ENCODE results near the gene ALKBH5. TPM values are rescaled to one million over a fixed set of nuclear protein-coding genes. Genes with fewer than 3 reads are reported as not detected.

The ALKBH5 gene
- total and polyA plus RNA-seq, 2 of the 8 experiments (the other 6 are each of a cell fraction or from before 2014, with no cell fraction given): 63.7 to 86.4 TPM

DNA sequence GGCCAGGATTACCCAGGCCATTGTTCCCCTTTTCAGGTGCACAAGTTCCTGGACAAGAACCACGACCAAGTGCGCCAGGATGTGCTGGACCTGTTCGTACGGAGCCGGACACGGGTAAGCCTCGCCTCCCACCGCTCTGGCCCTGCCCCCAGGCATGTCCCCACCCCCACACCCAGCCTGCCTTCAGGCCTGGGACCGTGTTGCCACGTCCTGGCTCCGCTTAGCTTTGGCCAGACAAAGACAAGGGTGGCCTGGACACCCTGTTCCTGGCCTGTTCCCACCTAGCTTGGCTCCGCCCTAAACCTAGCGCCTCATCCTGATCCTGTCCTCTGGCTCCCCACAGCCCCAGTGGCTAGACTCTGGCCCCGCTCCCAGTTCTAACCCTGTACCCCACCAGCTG lies 44.1 kb upstream of the ALKBH5 start:
- H2BK12ac ChIP-seq (ENCODE audit: low read depth, low read length): no peak overlapping the region
- H3K9me3 ChIP-seq (ENCODE audit: insufficient read depth in 2 of 2, low read depth in 1 of 2, low read length in 1 of 2): no peaks in the 10 kb centered on the region
- 85% methylated on average over 10 of the region's 14 CpGs; no CpG with 5 or more reads in 1 of the 2 experiments for WGBS, 2 experiments (ENCODE audit: extremely low coverage in 1 of 2, insufficient coverage in 1 of 2, insufficient read length in 1 of 2, insufficient replicate concordance in 2 of 2, low coverage in 1 of 2, low lambda C conversion rate in 2 of 2, missing lambda C conversion rate in 1 of 2)
- 0 out of 2 replicates have a peak overlapping the region, but pooled peaks have one; percentile 61 for H2BK15ac ChIP-seq (ENCODE audit: low read length)
- H2BK120ac ChIP-seq (replicated peaks; ENCODE audit: low read depth, low read length): no peak overlapping the region
- no peak overlapping the region for H3K56ac ChIP-seq (replicated peaks; ENCODE audit: insufficient read length, low read depth, low read length)
- H3K27me3 ChIP-seq (replicated peaks in 1 of 4; ENCODE audit: control insufficient read depth in 3 of 4, extremely low read depth in 1 of 4, insufficient read depth in 3 of 4, low read length in 3 of 4): no peaks in the 10 kb centered on the region; a peak in 2 of 7 replicates
- no peak overlapping the region for H3K14ac ChIP-seq (ENCODE audit: insufficient read length)
- no peak overlapping the region for H4K91ac ChIP-seq (replicated peaks; ENCODE audit: insufficient read length, low read length)
- H3K18ac ChIP-seq (ENCODE audit: extremely low read depth, low read length): no peak overlapping the region
- H3K9ac ChIP-seq (replicated peaks in 1 of 4; ENCODE audit: extremely low read depth in 1 of 4, low read depth in 3 of 4, low read length in 3 of 4): no peak overlapping the region
- CTCF ChIA-PET (ENCODE audit: partially characterized antibody): interaction anchor here (0.6 to 10.9 kb wide), 17 partner anchors 9 to 183 kb away, joined by 3 to 141 read pairs (median 9); partner anchors contain the start of gene ALKBH5
- H2BK20ac ChIP-seq (ENCODE audit: low read length): no peak overlapping the region
- POLR2A ChIA-PET (ENCODE audit: partially characterized antibody): interaction anchor here (1.2 to 2.9 kb wide), 4 partner anchors 35 to 61 kb away, joined by 3 to 10 read pairs (median 4); partner anchors contain the start of gene ALKBH5
- no peak overlapping the region for H2BK5ac ChIP-seq (ENCODE audit: low read depth, low read length)
- no peak overlapping the region for H3K4me2 ChIP-seq (ENCODE audit: insufficient read depth in 1 of 2, low read depth in 2 of 2, low read length in 2 of 2)
- no peak overlapping the region for H3K23ac ChIP-seq (ENCODE audit: insufficient read length)
- H3K79me1 ChIP-seq (ENCODE audit: low read depth, low read length): no peaks in the 10 kb centered on the region
- no peak overlapping the region for H3K4me3 ChIP-seq (ENCODE audit: extremely low read depth in 1 of 4, insufficient read depth in 2 of 4, low read depth in 3 of 4, low read length in 4 of 4)
- DNase-seq (ENCODE audit: low read depth in 1 of 2, low spot score in 2 of 2) (no peak), FAIRE-seq (no peak)
- peaks cover 0 to 16% (median 6%) of the 10 kb centered on the region in 4 experiments; a peak in 5 of 7 replicates for H3K4me1 ChIP-seq (replicated peaks in 1 of 4; ENCODE audit: control insufficient read depth in 3 of 4, insufficient read depth in 4 of 4, low read length in 3 of 4)
- no peaks in the 10 kb centered on the region for H3K23me2 ChIP-seq (ENCODE audit: low read depth, low read length)
- no peak overlapping the region for H4K5ac ChIP-seq (ENCODE audit: insufficient read length, low read depth, low read length)
- H4K8ac ChIP-seq (ENCODE audit: extremely low read depth, insufficient read depth, low read length): no peak overlapping the region
- H3K27ac ChIP-seq (ENCODE audit: low read depth, low read length): no peak overlapping the region
- H3K79me2 ChIP-seq (ENCODE audit: control insufficient read depth in 1 of 2, insufficient read depth in 2 of 2, low read length in 2 of 2): no peaks in the 10 kb centered on the region
- no peaks in the 10 kb centered on the region for H3K36me3 ChIP-seq (ENCODE audit: control insufficient read depth in 2 of 4, insufficient read depth in 4 of 4, low read length in 3 of 4)
- H3K4ac ChIP-seq (replicated peaks; ENCODE audit: insufficient read length, low read depth, low read length): no peak overlapping the region
- no peak overlapping the region for H2AK5ac ChIP-seq (ENCODE audit: low read depth, low read length)
- no peak overlapping the region for H2AFZ ChIP-seq (ENCODE audit: low read length)
- peaks cover 0 to 2% of the 10 kb centered on the region in 2 experiments for H4K20me1 ChIP-seq (replicated peaks in 1 of 2; ENCODE audit: control insufficient read depth in 1 of 2, insufficient read depth in 2 of 2, low read length in 2 of 2)
- TF ChIP-seq POLR2A (IDR thresholded peaks at IDR 0.05; ENCODE audit: control extremely low read depth in 1 of 2, low read depth in 2 of 2, low read length in 2 of 2) (no peak), PHF8 (conservative IDR thresholded peaks at IDR 0.05; ENCODE audit: low read depth, low read length) (no peak), CEBPB (IDR thresholded peaks at IDR 0.05; ENCODE audit: low read depth, low read length) (no peak), POLR2AphosphoS5 (IDR thresholded peaks at IDR 0.05; ENCODE audit: low read depth, low read length) (no peak), KDM5A (IDR thresholded peaks at IDR 0.05; ENCODE audit: low read length) (no peak), CBX8 (IDR thresholded peaks at IDR 0.05; ENCODE audit: borderline replicate concordance, low read depth, low read length) (no peak), HDAC2 (IDR thresholded peaks at IDR 0.05; ENCODE audit: borderline replicate concordance in 1 of 2, low read depth in 2 of 2, low read length in 2 of 2) (no peak), CREB1 (IDR thresholded peaks at IDR 0.05) (no peak), SIX5 (IDR thresholded peaks at IDR 0.05; ENCODE audit: low read depth, low read length) (no peak), ASH2L (IDR thresholded peaks at IDR 0.05; ENCODE audit: low read length) (no peak), EZH2 (IDR thresholded peaks at IDR 0.05; ENCODE audit: low read depth, low read length, severe bottlenecking) (no peak)
- TF ChIP-seq, protein P1, sequence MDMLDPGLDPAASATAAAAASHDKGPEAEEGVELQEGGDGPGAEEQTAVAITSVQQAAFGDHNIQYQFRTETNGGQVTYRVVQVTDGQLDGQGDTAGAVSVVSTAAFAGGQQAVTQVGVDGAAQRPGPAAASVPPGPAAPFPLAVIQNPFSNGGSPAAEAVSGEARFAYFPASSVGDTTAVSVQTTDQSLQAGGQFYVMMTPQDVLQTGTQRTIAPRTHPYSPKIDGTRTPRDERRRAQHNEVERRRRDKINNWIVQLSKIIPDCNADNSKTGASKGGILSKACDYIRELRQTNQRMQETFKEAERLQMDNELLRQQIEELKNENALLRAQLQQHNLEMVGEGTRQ (IDR thresholded peaks at IDR 0.05; ENCODE audit: low read length): no peak
- TF ChIP-seq, protein P2, sequence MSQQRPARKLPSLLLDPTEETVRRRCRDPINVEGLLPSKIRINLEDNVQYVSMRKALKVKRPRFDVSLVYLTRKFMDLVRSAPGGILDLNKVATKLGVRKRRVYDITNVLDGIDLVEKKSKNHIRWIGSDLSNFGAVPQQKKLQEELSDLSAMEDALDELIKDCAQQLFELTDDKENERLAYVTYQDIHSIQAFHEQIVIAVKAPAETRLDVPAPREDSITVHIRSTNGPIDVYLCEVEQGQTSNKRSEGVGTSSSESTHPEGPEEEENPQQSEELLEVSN (IDR thresholded peaks at IDR 0.05): no peak
